Embryonic facial prominence (tissue), 1 donor: ENCODE results near the gene HMGXB3.

Experiments
- DNase-seq: peaks from one replicate; pipeline ENCODE4 v3.0.0-alpha.2; 2016; ENCODE audit errors: extremely low spot score

Gene HMGXB3

GRCh38 chr5:150092159-150092787, 91.7 kb downstream of the HMGXB3 start:
- DNase-seq, result no peak

DNA sequence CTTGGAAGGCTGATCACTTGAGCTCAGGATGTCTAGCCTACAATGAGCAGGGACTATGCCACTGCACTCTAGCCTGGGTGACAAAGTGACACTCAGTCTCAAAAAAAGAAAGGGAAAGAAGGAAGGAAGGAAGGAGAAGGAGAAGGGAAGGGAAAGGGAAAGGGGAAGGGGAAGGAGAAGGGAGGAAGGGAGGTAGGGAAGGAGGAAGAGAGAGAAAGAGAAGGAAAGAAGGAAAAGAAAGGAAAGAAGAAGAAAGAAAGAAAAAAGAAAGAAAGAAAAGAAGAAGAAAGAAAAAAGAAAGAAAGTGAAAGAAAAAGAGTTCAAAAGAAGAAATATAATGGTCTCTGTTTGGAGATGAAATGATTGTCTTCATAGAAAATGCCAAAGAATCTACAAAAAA, 96.6 kb downstream of the HMGXB3 start:
- DNase-seq, result no peak

- no peak for DNase-seq
Observed at GRCh38 chr5:150101023-150101422, 100.5 kb downstream of the HMGXB3 start.
